Measurements from ENCODE around the gene COL4A1.

COL4A1 gene

GRCh38 chr13:110323172-110323891, 16.4 kb upstream of the COL4A1 start:
- TF ChIP-seq GATA3 (IDR thresholded peaks at IDR 0.05; ENCODE audit: low read depth, low read length) (no peak), GATA2 (IDR thresholded peaks at IDR 0.05; ENCODE audit: low read depth, low read length) (no peak)

DNA sequence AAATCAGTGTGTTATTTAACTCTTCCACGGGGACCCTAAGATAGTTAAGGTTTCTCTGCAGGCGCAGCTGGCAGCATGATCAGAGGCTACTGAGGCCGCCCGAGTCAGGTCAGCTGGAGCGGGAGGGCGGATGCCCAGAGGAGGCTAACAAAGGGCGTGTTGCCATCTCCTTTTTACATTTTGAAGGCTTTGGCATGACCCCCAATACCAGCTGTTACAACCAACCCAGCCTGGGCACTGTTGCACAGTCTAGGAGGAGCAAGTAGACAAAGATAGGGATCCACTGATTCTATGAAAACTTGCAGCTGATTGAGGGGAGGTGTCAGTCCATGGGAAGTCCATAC, 15.8 kb upstream of the COL4A1 start:
- TF ChIP-seq GATA2 (IDR thresholded peaks at IDR 0.05; ENCODE audit: low read depth, low read length) = no peak
- no peak for TF ChIP-seq GATA3 (IDR thresholded peaks at IDR 0.05; ENCODE audit: low read depth, low read length)

DNA sequence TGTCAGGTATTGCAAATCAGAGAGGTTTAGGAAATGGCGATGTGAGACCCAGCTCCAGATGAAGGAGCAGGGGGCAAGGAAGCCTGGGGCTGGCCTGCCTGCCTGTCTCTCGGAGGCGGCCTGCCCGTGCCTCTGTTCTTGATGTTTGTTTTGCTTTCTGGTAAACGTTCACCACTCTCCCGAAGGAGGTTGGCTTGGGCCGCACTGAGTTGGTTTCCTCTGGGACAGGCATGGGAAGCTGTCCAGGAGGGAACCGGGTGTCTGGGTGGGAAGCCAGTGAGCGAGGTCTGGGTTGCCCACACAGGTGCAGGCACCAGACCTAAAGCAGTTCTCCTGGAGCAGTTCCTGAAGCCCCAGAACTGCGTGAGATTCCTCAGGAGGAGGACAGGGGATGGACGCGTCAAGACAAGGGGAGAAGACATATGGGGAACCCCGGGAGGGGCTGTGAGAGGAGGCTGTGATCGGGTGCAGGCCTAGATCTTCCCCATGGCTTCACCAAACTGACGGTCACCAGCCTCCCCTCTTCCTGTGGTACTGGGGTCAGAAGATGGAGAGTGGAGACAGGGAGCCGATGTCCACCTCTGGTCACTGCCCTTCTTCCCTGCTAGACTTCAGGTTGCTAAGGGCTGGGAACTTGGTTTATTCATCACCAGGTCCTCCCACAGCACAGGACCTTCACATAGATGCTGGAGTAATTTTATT, 15.3 kb upstream of the COL4A1 start:
- no peak for TF ChIP-seq GATA3 (IDR thresholded peaks at IDR 0.05; ENCODE audit: low read depth, low read length)
- no peak for TF ChIP-seq GATA2 (IDR thresholded peaks at IDR 0.05; ENCODE audit: low read depth, low read length)

- TF ChIP-seq GATA2 (IDR thresholded peaks at IDR 0.05; ENCODE audit: low read depth, low read length) (no peak), GATA3 (IDR thresholded peaks at IDR 0.05; ENCODE audit: low read depth, low read length) (no peak)
These were observed 13.7 kb upstream of the COL4A1 start for GRCh38 chr13:110320645-110321044.

GRCh38 chr13:110319774-110320509, 13.0 kb upstream of the COL4A1 start:
- no peak for TF ChIP-seq GATA3 (IDR thresholded peaks at IDR 0.05; ENCODE audit: low read depth, low read length)
- no peak for TF ChIP-seq GATA2 (IDR thresholded peaks at IDR 0.05; ENCODE audit: low read depth, low read length)

DNA sequence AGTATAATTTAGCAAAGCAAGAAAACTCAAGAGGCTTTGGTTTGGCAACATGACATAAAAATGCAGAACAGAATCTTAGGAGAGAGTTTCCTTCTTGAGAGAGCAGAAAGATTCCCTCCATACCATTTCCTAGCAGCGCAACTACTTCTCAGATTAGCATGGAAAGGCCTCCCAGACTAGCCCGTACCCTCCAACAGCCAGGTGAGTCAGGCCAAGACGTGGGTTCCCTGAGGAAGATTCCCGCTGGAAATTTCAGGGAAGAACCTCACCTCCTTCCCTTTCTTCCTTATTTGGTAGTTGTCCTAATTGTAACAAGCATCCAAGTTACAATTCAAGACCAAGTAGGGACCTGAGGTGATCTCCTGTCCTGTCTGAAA, 12.4 kb upstream of the COL4A1 start:
- TF ChIP-seq GATA3 (IDR thresholded peaks at IDR 0.05; ENCODE audit: low read depth, low read length) = no peak
- TF ChIP-seq GATA2 (IDR thresholded peaks at IDR 0.05; ENCODE audit: low read depth, low read length) = no peak

- TF ChIP-seq GATA3 (IDR thresholded peaks at IDR 0.05; ENCODE audit: low read depth, low read length) (no peak), GATA2 (IDR thresholded peaks at IDR 0.05; ENCODE audit: low read depth, low read length) (no peak)
These were observed 12.0 kb upstream of the COL4A1 start for GRCh38 chr13:110318920-110319319.

DNA sequence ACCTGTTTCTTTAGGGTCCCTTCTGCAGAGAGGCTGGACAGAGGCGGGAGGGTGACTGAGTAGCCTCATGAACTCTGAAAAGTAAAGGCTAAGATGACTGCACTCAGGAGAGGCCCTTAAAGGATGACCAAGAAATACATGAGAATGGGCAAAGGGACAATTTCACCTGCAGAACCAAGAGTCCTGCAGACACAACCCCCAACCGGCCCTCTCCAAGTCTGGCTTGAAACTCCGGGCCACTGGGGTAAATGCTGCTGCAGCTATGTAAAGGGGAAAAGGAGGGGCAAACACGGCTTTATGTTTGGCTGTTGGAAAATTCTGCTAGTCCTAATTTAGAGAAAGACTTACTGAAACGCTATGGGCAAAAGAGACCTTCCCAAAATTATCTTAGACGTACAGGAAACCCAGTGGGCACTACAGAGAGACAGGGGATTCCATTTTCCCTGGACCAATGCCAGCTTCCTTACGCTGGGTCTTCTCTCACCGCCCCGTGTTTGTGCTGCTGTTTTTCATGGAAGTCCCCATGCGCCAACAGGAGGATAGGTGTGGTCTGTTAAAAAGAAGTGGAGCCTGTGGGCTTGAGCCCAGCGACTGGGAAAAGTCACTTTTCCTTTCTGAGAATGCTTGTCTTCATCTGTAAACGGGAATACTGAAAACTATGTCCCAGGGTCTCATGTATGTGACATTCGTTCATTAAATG, 10.7 kb upstream of the COL4A1 start:
- TF ChIP-seq GATA3 (IDR thresholded peaks at IDR 0.05; ENCODE audit: low read depth, low read length) (no peak), GATA2 (IDR thresholded peaks at IDR 0.05; ENCODE audit: low read depth, low read length) (no peak)

- TF ChIP-seq GATA2 (IDR thresholded peaks at IDR 0.05; ENCODE audit: low read depth, low read length) (no peak), GATA3 (IDR thresholded peaks at IDR 0.05; ENCODE audit: low read depth, low read length) (no peak)
These were observed 10.1 kb upstream of the COL4A1 start for GRCh38 chr13:110317093-110317492.

GRCh38 chr13:110316196-110316595, 9.2 kb upstream of the COL4A1 start:
- TF ChIP-seq GATA3 (IDR thresholded peaks at IDR 0.05; ENCODE audit: low read depth, low read length) (no peak), GATA2 (IDR thresholded peaks at IDR 0.05; ENCODE audit: low read depth, low read length) (no peak)

GRCh38 chr13:110314516-110315245, 7.7 kb upstream of the COL4A1 start:
- TF ChIP-seq GATA2 (IDR thresholded peaks at IDR 0.05; ENCODE audit: low read depth, low read length) (no peak), GATA3 (IDR thresholded peaks at IDR 0.05; ENCODE audit: low read depth, low read length) (no peak)

DNA sequence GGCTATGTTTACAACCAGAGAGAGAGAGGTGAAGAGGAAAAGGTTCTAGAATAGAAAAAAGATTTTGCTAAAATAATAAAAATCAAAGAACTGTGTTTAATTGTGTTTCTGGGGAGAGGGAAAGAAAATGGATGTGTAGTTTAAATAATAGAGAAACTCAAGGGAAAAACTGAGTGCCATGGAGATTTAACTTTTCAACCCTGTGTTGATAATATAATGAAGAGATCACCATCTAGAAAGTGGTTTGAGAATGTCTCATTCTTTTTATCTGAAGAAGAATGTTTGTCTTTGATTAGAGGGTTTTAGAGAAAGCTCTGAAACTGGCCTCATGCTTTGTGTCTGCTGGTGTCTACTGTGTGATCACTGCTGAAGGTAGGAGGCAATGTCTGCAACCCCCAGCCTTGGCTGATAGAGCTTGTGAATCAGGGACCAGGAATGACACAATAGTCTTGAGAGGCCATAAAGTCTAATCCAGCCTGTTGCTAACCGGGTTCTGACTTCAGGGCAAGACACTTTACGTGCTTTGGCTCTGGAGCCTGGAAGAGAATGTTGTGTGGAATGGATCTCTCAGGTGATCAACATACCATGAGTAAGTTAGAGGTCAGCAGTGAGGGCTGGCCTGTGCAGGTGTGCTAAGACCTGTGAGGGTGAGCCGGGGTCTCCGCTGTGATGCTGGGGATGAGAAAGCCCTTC, 5.5 kb upstream of the COL4A1 start:
- TF ChIP-seq GATA3 (IDR thresholded peaks at IDR 0.05; ENCODE audit: low read depth, low read length) (no peak), GATA2 (IDR thresholded peaks at IDR 0.05; ENCODE audit: low read depth, low read length) (no peak)

All from SH-SY5Y (cell line).